Stimulated activated CD8-positive, alpha-beta memory T cell treated with anti-CD3 and anti-CD28 coated beads, Interleukin-4, amount 100 ng/mL, for 24 hours (primary cell): ENCODE results near the gene ITPR1.

Source experiments
- DNase-seq: peaks from one replicate; pipeline ENCODE4 v3.0.0-alpha.2; 2020; ENCODE audit warnings: low read depth

Gene ITPR1

GRCh38 chr3:4643904-4644547 lies 150.9 kb downstream of the ITPR1 start:
- DNase-seq, result no peak

GRCh38 chr3:4644951-4645350 lies 151.8 kb downstream of the ITPR1 start:
- DNase-seq, result no peak

DNA sequence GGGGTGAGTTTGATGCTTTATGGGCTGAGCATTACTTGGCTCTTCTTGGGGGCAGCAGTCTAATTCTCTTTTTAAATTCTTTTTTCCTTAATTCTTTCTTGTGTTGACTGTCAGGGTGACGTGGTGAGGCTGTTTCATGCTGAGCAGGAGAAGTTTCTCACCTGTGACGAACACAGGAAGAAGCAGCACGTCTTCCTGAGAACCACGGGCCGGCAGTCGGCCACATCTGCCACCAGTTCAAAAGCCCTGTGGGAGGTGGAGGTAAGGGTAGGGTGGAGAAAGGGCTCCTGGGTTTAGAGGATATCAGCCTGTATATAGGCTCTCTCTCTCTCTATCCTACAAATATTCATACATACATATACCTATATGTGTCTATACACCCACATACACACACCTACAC lies 152.3 kb downstream of the ITPR1 start:
- DNase-seq, result no peak

DNA sequence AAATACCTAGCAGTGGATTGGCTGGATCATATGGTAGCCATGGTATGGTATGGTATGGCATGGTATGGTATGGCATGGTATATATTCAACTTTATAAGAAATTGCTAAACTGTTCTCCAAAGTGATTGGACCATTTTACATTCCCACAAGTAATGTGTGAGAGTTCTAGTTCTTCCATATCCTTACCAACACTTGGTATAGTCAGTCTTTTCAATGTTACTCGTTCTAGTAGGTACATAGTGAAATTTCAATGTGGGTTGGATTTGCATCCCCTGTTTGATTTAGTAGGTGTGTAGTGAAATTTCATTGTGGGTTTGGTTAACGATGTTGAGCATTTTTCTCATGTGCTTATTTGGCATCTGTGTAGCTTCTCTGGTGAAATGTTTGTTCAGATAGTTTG lies 154.3 kb downstream of the ITPR1 start:
- DNase-seq, result no peak

- no peak for DNase-seq
Measured at GRCh38 chr3:4655145-4656045, 162.2 kb downstream of the ITPR1 start.

- DNase-seq, result no peak
Measured at GRCh38 chr3:4656059-4656458, 162.9 kb downstream of the ITPR1 start.

- DNase-seq, result no peak
Measured at GRCh38 chr3:4656626-4657328, 163.6 kb downstream of the ITPR1 start.

GRCh38 chr3:4660936-4661335 lies 167.8 kb downstream of the ITPR1 start:
- DNase-seq, result no peak

DNA sequence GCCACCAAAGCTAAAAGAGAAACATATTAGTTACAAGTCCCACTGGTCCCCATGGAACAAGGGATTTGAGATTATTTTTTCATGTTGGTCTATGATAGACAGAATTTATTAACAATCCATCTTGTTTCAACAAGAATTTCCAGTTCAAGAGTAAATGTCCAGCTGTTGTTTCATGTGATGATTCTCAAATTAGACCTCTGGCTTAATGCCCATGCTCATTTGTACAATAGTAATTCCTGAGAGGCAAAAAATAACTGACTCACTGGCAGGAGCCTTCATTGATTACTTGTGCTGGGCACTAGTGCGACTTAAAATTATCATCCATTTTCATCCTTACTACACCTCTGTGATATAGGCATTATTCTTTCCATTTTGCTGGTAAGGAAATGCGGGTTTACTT lies 171.3 kb downstream of the ITPR1 start:
- no peak for DNase-seq

- DNase-seq, result no peak
Measured at GRCh38 chr3:4665197-4665596, 172.0 kb downstream of the ITPR1 start.

DNA sequence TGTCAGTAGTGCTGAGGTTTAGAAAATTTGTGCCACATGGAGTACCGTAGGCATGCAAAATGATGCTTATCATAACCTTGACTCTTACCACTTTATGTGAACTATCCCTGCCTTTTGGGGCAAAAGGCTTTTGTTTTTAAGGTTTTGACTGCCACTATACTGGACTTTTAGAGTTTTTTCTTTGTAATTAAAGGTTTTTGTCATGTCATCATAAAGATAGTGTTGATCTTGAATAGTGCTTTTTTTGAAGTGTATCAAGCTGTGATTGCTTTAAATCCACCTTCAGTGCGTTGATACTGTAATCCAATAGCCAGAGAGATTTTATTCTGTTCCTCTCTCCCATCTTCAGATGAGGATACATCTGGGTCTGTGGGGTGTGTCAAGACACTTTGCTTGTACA lies 172.9 kb downstream of the ITPR1 start:
- no peak for DNase-seq

GRCh38 chr3:4670352-4670751 lies 177.2 kb downstream of the ITPR1 start:
- no peak for DNase-seq

GRCh38 chr3:4672725-4673275 lies 179.7 kb downstream of the ITPR1 start:
- no peak for DNase-seq

- no peak for DNase-seq
Measured at GRCh38 chr3:4674216-4674615, 181.1 kb downstream of the ITPR1 start.

DNA sequence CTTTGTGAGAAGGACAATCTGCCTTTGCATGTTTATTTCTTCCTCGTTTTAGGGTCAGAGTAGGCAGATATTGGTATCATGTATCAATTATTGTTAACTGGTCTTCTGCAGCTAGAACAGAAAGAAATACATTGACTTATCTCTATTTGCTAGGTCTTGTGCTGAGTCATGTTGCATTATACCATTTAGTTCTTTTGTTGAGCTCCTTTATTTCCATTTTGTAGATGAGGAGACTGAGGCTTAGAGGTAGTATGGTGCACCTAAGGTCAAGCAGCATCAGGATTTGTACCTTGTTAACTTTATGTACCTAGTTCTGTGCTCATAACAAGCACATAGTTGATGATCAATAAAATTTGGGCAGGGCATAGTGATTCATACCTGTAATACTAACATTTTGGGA lies 182.6 kb downstream of the ITPR1 start:
- DNase-seq, result no peak

- DNase-seq, result no peak
Measured at GRCh38 chr3:4678320-4678719, 185.2 kb downstream of the ITPR1 start.

- no peak for DNase-seq
Measured at GRCh38 chr3:4680227-4680691, 187.1 kb downstream of the ITPR1 start.

- DNase-seq, result no peak
Measured at GRCh38 chr3:4680871-4681300, 187.7 kb downstream of the ITPR1 start.

DNA sequence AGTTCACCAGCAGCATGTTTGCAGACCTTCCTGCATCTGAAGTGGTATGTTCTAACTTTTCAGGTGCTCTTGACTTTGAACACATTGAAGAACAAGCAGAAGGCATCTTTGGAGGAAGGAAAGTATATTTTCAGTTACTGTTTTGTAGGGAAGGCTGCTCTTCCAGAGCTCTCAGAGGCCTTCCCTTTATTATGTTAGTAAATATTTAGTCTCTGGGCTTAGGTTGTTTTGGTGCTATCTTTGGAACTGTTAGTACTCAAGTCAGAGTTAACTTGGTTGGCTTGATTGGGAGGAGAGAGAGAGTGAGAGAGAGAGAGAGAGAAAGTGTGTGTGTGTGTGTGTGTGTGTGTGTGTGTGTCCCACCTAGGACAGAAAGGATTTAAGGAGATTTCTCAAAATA lies 188.2 kb downstream of the ITPR1 start:
- DNase-seq, result no peak

GRCh38 chr3:4684117-4684516 lies 191.0 kb downstream of the ITPR1 start:
- no peak for DNase-seq

- DNase-seq, result no peak
Measured at GRCh38 chr3:4684976-4685375, 191.8 kb downstream of the ITPR1 start.

DNA sequence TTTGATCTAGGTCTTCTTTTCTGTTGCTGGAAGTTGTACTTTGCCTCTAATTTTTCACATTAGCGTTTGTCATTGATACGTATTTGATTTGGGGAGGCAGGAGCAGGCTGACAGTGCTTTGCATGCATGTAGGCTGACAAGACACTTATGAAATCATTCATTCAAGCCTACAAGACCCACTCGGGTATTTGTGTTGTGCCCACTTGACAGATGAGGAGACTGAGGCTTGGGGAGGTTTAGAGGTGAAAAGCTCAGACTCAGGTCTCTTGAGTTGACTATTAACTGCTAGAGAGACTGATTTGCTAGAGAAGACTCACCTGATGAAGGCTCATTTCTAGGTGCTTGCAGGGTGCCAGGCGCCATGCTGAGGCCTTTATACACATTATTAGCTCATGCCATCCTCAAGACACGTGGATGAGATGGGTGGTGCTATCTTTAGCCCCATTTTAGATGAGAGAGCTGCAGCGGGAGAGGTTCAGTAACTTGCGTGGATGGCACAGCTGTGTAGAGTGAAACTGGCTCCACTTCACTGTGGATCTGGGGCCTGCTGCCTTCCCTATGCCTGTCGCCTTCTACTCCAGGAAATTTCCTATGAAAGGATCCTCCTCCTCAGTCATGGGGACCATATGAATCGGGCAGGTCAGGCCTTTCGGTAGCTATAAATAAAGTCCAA lies 192.7 kb downstream of the ITPR1 start:
- no peak for DNase-seq
